IPS-11a (cell line): ENCODE results near the gene EFCAB11.
"Not testable (repeated sequence)": the region's sequence is repeated elsewhere in the genome, so short reads cannot be mapped to it uniquely, and the experiment has no call there.

Source experiments
- H3K4me3 ChIP-seq: one replicate; pipeline ENCODE4 v1.5.1; 2013; ENCODE audit warnings: low read depth, low read length, control low read depth

Gene EFCAB11

GRCh38 chr14:89912667-89913211 lies 41.8 kb downstream of the EFCAB11 start:
- no peak overlapping the region for H3K4me3 ChIP-seq

DNA sequence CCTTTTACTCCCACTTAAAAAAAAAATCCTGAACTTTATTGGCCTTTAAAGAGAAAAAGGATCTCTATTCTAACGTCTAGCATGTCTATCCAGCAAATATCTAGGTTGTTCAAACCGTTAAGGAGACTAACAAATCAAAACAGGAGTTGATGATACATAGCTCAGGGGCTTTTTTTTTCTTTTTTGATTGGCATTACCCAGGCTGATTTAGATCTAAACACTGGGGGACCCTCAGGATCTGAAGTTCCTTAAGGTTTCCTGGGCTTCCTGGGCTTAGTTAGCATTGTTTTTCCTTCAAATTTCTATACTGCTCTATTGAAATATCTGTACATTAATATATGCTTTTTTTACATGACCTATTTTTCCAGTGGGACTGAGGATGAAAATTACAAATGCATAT lies 42.3 kb downstream of the EFCAB11 start:
- H3K4me3 ChIP-seq = no peak overlapping the region

- H3K4me3 ChIP-seq = no peak overlapping the region
These were observed 43.3 kb downstream of the EFCAB11 start for GRCh38 chr14:89911010-89911919.

GRCh38 chr14:89910691-89911009 lies 43.9 kb downstream of the EFCAB11 start:
- H3K4me3 ChIP-seq = no peak overlapping the region

DNA sequence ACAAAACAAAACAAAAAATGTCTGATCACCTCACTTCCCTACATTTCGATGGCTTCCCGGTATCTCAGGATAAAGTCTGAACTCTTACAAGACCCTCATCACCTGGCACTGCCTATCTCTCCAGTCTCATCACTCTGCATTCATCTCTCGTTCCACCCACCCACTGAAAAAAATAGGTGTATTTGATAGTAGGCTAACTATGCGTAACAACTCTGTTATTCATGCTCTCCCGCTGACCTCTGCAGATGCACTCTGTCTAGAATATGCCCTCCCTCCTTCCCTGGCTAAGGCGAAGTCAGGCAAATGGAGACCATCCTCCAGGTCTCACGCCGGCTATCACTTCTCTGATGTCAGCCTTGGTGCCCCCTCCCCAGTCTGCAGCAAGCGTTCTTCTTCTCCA lies 44.9 kb downstream of the EFCAB11 start:
- H3K4me3 ChIP-seq = no peak overlapping the region

DNA sequence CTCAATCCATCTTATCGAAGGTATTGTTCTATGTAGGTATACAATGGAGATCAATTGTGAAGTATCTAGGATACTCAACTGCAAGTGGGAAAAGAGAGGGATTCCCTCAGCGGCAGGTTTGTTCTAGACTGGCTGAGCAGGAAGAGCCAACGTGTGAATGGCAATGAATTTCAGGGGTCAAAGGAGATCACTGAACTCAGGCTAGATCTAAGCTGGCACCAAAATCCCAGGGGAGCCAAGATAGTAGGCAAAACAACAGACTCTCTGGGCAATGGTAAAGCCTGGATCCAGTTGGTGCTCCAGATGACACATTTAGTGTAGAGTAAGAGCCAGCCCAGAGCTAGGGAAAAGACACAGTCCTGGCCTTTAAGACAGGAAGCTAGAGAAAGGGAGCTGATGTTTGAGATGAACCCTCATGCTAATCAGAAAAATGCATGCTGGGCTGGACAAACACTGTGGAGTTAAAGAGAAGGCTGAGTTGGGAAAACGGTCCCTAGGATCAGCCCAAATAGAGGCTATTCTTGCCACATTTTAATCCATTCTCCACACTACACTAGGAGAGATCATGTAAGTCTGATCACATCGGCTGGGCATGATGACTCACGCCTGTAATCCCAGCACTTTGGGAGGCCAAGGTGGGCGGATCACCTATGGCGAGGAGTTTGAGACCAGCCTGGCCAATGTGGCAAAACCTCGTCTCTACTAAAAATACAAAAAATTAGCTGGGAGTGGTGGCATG lies 45.6 kb downstream of the EFCAB11 start:
- H3K4me3 ChIP-seq = no peak overlapping the region

GRCh38 chr14:89907655-89908054 lies 46.9 kb downstream of the EFCAB11 start:
- no peak overlapping the region for H3K4me3 ChIP-seq

DNA sequence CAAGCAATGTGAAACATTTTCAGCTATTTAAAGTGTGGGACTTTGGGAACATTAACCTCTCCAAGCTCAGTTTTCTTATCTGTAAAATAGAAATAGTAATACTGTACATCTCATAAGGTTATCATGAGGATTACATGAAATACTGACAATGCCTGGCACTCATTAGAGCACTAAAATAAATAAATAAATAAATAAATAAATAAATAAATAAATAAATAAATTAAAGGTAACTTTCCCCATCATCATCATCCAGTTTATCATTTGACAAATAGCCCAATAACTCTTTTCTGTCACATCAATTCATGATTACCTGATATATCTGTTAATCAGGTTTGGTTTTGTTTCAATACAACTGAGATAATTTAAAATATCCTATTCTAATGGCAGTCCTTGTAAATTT lies 48.5 kb downstream of the EFCAB11 start:
- H3K4me3 ChIP-seq = no peak overlapping the region

- no peak overlapping the region for H3K4me3 ChIP-seq
These were observed 51.1 kb downstream of the EFCAB11 start for GRCh38 chr14:89903340-89903952.

- no peak overlapping the region for H3K4me3 ChIP-seq
These were observed 51.6 kb downstream of the EFCAB11 start for GRCh38 chr14:89902881-89903280.

DNA sequence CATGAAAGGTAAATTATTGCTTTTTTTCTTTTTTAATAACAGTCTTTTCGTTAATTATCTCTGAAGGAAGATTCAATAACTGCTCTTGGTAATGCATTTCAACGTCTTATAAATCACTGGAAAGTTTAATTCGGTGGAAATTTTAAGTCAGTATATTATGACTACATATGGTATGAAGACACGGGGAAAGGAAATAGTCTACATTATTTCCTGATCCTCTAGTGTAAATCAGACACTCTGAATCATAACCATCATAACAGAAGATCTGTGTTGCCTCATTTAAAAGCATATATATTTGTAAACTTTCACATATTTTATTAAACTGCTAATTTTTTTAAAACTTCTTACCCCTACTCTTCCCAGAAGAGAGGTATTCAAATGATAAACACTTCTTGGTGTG lies 53.7 kb downstream of the EFCAB11 start:
- no peak overlapping the region for H3K4me3 ChIP-seq

DNA sequence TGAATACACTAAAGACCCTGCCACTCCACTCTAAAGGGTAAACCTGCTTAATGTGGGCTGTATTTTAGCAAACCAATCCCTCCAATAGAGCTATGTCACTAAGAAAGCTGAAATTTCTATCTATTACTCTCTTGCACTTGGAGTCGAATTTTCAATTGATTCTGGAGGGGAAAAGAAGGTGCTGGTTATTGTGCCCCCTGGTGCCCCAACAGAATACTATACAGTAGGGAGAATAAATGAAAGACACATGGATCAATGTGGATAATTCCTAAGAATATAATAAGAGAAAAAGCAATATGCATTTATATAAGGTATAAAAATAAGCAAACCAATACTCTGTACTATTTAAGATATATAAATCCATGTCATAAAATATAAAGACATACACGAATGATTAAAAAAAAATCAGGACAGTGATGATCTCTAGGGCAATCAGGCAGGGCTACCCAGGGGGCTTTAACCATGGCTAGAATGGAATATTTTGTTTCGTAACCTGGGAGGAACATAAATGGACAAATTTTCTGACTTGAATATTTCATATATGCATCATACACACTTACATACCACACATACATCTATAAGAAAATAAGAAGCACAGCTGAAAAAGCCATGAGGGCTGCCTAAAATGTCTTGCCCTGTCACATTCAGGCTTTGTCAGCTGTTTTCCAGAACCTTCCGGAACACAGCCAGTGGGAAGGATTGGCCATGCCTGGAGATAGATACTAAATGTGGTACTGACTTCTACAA lies 54.4 kb downstream of the EFCAB11 start:
- H3K4me3 ChIP-seq = no peak overlapping the region

DNA sequence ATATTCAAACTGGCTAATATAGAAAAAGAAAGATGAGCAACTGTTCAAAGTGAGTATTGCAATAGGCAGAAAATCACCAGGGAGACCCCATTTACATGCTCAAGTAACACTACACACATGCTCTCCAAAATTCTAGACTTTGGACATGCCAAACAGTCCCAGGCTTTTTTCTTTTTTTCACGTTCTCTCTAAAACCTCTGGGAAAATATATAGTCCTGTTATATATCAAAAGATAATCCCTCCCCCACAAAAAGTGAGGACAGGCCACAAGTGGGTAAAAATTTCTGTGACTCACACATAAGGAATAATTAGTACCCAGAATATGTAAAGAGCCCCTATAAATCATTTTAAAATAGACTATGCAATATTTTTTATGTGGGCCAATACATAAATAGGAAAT lies 55.2 kb downstream of the EFCAB11 start:
- H3K4me3 ChIP-seq = no peak overlapping the region

- H3K4me3 ChIP-seq = not testable (repeated sequence)
These were observed 61.1 kb downstream of the EFCAB11 start for GRCh38 chr14:89893388-89893787.

GRCh38 chr14:89892953-89893352 lies 61.6 kb downstream of the EFCAB11 start:
- H3K4me3 ChIP-seq = no peak overlapping the region

DNA sequence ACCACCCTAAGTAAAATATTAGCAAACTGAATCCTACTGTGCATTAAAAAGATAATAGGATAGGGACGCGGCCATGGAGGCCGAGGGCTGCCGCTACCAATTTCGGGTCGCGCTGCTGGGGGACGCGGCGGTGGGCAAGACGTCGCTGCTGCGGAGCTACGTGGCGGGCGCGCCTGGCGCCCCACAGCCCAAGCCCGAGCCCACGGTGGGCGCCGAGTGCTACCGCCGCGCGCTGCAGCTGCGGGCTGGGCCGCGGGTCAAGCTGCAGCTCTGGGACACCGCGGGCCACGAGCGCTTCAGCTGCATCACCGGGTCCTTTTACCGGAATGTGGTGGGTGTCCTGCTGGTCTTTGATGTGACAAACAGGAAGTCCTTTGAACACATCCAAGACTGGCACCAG lies 62.8 kb downstream of the EFCAB11 start:
- H3K4me3 ChIP-seq = not testable (repeated sequence)

DNA sequence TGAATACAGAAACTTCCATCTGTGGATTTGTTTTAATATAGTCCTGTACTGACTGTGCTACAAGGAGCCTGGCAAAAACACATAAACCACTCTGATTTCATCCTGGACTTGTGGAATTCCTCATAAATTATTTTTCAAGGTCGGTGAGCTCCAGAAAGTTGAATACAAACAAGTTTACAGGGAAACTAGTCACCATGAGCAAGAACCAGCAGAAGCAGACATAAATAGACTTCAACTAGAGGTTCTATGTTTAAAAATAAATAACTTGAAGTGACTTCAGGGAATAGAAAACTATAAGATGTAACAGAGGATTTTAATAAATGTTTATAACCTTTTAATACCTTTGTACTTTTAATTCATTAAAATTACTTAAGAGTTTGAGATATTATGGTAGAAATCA lies 63.5 kb downstream of the EFCAB11 start:
- no peak overlapping the region for H3K4me3 ChIP-seq

DNA sequence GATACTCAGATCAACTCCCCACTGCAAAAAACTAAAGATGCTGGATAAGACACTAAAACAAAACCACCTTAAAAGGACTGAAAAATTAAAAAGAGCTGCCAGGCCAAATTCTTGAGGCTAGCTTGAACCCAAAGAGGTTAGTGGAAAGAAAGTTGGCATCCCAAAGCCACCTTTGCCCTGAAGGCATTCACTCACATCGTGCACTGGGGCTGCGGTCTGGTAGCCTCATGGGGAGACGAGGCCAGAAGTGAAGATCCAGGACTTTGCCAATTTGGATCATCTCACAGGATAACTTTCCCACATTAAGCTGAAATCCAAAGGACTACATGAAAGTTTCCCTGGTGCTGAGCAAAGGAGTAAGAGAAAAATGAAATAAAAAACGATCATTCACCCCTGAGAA lies 63.9 kb downstream of the EFCAB11 start:
- H3K4me3 ChIP-seq = no peak overlapping the region

DNA sequence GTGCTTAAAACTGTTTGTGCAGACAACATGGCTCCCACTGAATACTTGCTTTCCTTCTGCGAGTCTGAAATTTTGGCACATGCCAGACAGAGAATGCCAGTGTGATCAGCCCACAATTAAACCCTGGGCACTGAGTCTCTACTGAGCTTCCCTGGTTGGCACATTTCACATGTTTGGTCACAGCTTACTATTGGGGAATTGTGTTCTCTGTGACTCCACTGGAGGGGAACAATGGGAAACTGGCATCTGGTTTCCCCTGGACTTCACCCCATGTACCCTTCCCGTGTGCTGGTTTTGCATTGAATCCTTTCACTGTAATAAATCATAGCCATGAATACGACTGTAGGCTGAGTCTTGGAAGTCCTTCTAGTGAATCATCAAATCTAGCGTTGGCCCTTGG lies 64.9 kb downstream of the EFCAB11 start:
- no peak overlapping the region for H3K4me3 ChIP-seq

- H3K4me3 ChIP-seq = no peak overlapping the region
These were observed 69.8 kb downstream of the EFCAB11 start for GRCh38 chr14:89884761-89885160.

DNA sequence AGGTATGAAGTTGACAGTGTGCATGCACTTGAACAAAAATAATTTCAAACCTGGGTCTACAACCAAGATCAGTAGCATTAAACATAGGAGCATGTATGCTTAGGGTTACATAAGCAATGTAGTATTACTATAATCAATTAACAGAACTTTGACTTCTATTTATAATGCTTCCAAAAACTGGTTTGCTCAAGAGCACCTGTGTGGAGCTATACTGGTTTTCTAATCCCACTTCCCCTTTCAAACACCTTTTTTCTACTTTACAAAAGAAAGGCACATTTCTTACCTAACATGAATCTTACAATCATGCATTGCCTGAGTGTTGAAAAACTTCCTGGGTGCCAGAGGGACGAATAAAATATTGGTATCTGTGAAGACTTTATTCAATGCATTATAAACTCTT lies 72.7 kb downstream of the EFCAB11 start:
- H3K4me3 ChIP-seq = no peak overlapping the region
